Lung microvascular endothelial cell (primary cell): ENCODE data around the gene DHX9. TPM values are rescaled to one million over a fixed set of nuclear protein-coding genes. Genes with fewer than 3 reads are reported as not detected.

Source experiments
- DNase-seq, 2 donors: peaks; one replicate each; pipeline versions ENCODE4 v3.0.0 to v3.0.0-alpha.2; 2010; ENCODE audit warnings: low read depth in 2 of 2
- total RNA-seq: library from RNA; depleted of rRNA; stranded (reverse); fragments of >200 nt; gene quantifications from 2 replicates; pipeline ENCODE4 v1.2.1, GENCODE V29; 2014

The DHX9 gene
- total RNA-seq, 1 donor from 2014 or later = 159 TPM

DNA sequence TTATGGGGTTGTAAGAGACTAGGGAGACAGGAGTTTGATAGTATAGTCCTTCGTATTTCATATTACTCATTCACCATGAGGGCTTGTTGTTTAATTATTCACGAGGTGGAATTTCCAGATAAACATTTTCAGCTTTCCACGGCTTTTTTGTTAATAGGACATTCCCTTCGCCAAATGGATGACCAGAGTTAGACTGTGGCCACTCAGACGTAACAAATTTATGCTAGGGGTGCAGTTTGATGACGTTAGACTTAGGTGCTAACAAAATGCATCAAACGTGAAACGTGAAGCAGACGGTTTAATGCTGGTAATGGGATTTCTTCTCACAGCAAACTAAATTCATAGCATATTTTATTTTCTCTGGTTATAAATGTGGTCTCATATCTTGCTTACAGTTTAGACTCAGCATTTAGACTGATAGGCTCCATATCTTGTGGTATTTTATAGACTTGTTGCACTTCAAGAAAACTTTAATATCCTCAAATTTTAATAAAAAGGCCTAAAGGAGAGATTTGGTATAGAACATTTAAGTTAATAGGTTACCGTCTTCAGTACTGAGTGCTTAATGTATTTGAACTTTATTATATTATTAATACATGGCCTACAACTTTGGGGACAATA lies 2.3 kb downstream of the DHX9 start:
- DNase-seq = peak; percentile 14 to 27

- DNase-seq = no peak
Observed at GRCh38 chr1:182842265-182842664, 3.1 kb downstream of the DHX9 start.

GRCh38 chr1:182845379-182845778 lies 6.2 kb downstream of the DHX9 start:
- no peak for DNase-seq

DNA sequence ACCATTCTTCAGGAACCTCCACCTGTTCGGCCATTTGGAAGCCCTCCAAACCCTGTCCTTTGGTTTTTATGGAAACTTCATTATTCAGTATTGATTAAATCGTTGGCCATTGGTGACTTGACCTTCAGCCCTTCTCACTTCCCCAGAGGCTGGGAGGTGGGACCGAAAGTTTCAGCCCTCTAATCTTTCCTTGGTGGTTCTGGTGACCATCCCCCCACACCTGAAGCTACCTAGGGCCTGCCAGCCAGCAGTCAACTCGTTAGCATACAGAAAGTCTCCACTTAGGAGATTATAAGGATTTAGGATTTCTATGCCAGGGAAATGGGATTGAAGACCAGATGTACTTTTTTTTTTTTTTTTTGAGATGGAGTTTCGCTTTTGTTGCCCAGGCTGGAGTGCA lies 6.7 kb downstream of the DHX9 start:
- DNase-seq = no peak

GRCh38 chr1:182847105-182847504 lies 8.0 kb downstream of the DHX9 start:
- no peak for DNase-seq

- no peak for DNase-seq
Observed at GRCh38 chr1:182848736-182849135, 9.6 kb downstream of the DHX9 start.

DNA sequence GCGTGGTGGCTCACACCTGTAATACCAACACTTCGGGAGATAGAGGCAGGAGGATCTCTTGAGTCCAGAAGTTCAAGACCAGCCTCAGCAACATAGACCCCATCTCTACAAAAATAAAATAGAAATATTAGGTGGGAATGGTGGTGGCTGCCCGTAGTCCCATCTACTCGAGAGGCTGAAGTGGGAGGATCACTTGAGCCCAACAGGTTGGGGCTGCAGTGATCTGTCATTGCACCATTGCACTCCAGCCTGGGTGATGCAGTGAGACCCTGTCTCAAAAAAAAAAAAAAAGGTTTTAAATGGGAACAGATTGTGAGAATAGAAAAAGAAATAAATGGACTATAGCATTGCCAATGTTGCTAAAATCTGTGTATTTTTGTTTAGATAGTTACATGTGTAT lies 11.2 kb downstream of the DHX9 start:
- no peak for DNase-seq

DNA sequence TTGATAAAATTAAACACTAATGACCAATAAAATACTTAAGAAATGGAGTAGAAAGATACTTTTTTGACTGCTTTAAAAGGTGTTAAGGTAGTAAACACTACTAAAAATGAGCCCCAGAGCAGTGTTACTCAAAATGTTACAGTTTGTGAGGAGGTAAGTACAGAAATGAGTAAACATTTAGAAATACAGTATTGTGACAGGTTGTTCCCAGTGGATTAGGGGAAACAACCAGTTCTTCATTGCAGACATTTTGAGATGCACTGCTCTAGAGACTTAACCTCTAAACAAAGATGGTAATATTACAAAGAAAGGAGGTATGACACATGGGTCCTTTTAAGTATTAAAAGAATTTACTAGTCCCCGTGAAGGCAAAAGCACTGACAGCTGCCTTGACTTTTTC lies 12.7 kb downstream of the DHX9 start:
- no peak for DNase-seq

DNA sequence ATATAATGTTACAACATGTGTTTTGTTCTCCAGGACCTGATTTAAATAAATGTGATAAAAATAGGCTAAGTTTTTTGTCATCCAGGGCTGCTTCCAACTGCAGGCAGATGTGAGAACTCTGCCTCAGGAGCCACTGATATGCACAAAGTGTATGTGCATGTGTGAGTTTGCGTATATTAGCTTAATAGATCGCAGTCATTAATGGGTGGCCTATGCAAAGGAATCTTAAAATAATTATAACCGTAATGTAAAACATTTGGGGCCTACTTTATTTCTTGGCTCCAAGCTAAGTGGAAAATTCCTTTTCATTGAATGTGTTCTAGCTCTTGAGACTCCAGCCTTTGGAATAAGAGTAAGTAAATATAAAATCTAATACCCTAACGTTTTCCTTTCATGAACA lies 16.8 kb downstream of the DHX9 start:
- DNase-seq = no peak

DNA sequence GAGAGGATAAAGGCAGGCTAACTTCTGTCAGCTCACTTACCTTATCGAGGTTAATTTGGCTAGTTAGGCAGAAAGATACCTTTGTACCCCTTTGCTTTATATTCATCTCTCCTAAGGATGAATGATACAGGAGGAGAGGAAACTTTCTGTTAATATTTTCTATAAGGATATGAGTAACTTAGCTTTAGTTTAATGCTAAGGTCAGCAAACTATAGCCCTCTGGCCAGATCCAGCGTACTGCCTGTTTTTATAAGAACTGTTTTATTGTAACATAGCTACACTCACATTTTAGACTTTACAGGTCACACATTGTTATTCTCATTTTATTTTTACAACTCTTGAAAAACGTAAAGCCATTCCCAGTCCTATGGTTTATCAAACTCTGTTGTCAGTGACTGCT lies 18.1 kb downstream of the DHX9 start:
- no peak for DNase-seq

DNA sequence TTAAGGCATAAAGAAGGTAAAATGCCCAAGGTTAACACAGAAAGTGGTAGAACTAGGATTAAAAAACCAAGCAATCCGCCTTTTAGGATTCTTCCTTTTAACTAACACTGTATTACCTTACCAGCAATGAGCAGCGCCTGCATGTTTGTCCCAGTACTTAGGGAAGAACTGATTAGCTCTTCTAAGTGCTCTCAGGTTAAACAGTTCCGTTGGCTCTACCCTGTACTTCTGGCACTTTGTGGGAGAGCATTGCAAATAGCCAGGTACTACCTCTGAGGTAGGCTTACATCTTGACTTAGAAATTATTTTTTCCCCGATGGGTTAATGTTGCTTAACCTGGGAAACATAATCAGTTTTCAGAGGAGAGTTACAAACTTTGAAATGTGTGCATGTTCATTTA lies 21.5 kb downstream of the DHX9 start:
- no peak for DNase-seq

- no peak for DNase-seq
Observed at GRCh38 chr1:182861994-182862393, 22.8 kb downstream of the DHX9 start.

DNA sequence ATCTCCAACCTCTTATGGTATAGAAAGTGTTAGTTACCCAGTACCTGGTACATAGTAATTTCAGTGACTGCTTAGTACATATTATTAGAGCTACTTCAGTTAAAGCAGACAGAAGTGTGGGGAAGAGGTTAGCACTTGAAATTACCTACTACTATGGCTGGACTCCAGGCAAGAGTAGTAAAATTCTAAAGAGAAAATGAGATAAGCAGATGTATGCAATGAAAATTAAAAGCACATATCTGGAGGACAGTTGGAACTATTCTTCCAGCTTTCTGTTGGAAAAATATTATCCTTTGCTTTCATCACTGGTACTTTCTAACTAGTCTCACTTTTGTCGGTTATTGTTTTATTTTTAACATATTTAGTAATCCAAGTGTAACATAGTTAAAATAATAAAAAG lies 23.7 kb downstream of the DHX9 start:
- no peak for DNase-seq

- no peak for DNase-seq
Observed at GRCh38 chr1:182863940-182864339, 24.8 kb downstream of the DHX9 start.

- DNase-seq = no peak
Observed at GRCh38 chr1:182867861-182868260, 28.7 kb downstream of the DHX9 start.

GRCh38 chr1:182869241-182869666 lies 30.1 kb downstream of the DHX9 start:
- DNase-seq = no peak

- DNase-seq = no peak
Observed at GRCh38 chr1:182872881-182873280, 33.7 kb downstream of the DHX9 start.

DNA sequence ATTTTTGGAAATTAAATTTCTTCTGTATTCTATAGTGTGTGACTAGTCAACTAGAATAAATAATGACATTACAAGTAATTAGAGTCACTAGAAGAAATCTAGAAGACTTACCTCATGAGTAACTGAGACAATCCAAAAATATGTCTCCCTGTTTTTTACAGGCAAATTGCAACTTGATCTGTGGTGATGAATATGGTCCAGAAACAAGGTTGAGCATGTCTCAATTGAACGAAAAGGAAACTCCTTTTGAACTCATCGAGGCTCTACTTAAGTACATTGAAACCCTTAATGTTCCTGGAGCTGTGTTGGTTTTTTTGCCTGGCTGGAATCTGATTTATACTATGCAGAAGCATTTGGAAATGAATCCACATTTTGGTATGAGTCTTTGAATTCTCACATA lies 36.7 kb downstream of the DHX9 start:
- no peak for DNase-seq

DNA sequence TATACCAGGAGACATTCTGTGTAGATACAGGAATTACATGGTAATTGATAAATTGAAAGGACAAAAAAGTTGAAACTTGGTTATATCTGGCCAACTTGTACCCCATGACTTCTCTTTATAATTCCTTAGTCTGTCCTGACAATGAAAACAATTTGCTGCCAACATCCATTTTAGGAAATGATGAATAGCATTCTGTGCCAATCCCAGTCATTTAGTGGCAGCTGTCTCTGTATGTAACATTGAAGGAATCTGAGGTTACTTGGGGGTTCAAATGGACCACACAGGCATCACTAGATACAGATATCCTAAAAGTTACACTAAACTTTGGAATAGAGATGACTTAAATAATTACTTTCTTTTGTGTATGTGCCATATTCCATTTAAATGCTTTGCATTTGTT lies 38.2 kb downstream of the DHX9 start:
- no peak for DNase-seq

DNA sequence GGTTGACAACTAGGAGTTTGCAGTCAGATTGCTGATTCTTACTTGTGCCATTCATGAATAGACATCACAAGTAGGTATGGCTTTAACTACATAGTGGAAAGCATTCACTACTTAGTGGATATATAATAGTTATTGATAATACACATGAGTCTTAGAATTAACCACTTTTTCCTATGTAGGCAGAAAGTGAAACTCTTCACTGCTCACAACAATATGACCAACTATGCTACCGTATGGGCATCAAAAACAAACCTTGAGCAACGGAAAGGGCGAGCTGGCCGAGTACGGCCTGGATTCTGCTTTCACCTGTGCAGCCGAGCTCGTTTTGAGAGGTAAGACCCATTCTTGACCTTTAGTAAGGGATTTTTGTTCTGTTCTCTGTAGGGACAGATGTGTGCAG lies 38.7 kb downstream of the DHX9 start:
- DNase-seq = no peak

DNA sequence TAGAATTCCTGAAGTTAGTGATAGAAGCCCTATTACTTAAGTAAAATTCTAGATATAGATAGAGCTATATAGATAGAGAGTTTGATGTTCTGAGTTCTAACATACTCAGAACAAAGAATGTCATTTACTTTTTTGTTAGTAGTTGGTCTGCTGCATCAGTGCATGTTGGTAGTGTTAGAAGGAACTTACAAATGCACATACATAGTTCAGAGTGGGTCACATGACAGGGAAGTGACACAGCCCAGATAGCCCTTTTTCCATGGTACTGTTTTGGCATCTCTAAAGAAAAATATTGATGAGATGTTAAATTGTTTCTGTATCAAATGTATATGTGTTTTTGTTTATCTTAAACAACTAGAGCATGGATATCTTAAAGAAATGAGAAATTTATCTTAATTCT lies 45.7 kb downstream of the DHX9 start:
- DNase-seq = no peak

GRCh38 chr1:182885591-182885990 lies 46.4 kb downstream of the DHX9 start:
- no peak for DNase-seq

DNA sequence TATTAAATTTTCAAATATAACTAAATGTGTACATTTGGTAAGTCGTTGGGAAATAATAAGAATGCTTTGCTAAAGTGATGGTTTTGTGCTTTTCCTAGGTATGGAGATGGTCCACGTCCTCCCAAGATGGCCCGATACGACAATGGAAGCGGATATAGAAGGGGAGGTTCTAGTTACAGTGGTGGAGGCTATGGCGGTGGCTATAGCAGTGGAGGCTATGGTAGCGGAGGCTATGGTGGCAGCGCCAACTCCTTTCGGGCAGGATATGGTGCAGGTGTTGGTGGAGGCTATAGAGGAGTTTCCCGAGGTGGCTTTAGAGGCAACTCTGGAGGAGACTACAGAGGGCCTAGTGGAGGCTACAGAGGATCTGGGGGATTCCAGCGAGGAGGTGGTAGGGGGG lies 47.8 kb downstream of the DHX9 start:
- no peak for DNase-seq
